GM18526 (cell line): ENCODE results near the gene CAB39.

Source experiments
- POLR2A ChIP-seq: IDR thresholded peaks from 3 replicates; pipeline ENCODE4 v1.6.1; 2011; ENCODE audit not compliant: insufficient read length; ENCODE audit errors: extremely low read depth

CAB39 gene

DNA sequence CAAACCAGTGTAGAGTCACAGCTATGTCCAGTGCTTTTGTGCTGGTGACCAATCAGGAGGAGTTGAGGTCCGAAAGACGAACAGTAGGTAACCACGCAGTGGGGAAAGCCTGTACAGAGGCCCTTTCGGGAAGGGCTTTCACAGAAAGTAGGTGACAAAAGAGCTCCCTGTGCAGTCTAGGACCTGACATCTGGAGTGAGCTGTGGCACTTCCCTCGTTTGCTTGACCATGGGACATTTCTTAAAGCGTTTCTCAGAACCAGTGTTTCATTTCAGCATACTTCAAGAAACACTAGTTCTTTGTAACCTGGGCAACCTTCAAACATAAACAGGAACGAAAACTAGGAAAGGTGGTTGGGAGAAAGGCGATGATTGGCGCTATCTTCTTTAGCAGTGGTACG, 96.4 kb downstream of the CAB39 start:
- TF ChIP-seq POLR2A, result no peak

DNA sequence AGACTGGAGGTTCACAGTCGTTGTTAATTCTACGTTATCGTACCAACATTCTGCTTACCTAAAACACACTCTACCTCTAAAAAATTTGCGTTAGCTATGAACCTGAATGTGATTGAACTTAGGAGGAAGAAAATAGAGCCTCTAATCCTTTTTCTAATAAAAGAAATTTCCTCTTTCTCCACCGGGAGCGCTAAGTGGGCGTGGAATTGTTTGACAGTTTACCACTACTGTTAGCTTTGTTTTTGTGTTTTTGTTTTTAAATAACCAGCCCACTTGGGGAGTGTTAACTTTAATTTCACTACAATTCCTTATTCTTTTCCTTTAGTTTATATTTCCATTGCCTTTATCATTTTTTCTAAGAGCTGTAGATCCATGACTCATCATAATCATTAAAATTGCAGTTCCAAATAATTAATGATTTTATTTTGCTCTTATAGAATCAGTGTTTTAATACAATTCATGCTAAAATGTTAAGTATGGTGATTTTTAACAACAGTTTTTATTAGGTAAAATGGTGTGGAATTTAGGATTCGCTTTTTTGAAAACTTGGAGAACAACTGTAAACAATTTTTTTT, 97.1 kb downstream of the CAB39 start:
- no peak for TF ChIP-seq POLR2A

DNA sequence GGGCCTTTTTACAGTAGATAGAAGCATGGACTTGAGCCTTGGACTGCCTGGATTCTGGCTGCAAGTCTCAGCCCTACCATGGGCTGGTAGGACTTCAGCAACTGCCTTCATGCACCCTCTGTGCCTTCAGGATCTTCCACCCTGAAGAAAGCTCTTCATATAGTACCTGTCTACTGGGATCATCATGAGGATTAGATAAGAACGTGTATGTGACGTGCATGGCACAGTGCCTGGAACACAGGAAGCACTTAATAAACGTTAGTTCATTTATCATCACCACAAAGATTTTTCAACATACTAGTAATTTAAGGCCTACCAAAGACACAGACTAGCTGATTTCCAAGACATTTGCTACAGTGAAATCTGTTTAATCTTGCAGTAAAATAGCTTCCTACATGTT, 98.9 kb downstream of the CAB39 start:
- TF ChIP-seq POLR2A, result no peak

DNA sequence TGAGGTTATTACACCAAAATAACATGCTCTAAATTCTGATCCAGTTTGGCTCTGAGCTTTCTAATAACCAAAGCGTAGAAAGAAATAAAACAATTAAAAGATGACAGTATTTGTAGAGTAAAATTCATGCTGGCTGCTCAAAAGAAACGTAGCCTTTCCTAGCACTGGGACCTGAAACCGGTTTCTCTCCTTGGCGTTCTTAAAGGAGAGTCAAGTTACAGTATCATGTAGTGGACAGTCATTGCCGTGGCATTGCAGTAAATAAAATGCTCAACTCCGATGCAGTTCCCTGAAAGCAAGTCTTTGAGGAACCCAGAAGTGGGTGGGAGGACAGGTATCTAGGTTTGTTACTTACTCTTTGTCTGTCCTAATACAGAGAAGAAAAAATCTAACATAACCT, 99.4 kb downstream of the CAB39 start:
- TF ChIP-seq POLR2A, result no peak

DNA sequence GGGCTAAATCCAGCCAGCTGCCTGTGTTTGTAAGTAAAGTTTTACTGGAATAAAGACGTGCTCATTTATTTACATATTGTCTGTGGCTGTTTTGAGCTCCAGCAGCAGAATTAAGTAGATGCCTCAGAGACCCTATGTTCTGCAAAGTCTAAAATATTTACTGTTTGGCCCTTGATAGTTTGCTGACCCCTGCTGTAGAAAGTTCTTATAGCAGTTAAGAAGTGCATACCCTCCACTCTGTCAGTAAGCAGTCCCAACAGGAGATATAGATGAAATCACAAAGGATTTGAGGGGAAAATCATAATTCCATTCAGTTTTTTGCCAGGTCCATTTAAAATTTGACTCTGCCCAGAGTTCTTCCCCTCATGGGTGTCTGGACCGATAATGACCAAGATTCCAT, 102.0 kb downstream of the CAB39 start:
- TF ChIP-seq POLR2A, result no peak

DNA sequence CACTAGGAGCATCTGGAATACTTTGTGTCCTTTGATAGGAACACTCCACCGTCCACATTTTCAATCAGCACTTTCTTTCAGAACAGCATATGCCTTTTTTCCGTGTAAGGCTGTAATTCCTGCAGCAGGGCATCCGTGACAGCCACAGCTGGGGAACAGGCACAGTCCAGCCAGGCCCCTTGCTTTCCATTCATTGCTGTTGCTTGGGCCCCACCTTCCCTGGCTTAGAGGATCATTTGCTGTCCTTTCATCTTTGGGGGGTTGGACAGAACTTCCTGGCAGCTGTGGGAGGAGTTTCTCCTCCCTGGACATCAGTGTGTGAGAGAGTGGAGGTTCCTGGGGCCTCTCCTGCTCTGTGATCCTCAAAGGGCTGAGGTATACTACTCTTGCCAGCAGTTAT, 102.4 kb downstream of the CAB39 start:
- no peak for TF ChIP-seq POLR2A

DNA sequence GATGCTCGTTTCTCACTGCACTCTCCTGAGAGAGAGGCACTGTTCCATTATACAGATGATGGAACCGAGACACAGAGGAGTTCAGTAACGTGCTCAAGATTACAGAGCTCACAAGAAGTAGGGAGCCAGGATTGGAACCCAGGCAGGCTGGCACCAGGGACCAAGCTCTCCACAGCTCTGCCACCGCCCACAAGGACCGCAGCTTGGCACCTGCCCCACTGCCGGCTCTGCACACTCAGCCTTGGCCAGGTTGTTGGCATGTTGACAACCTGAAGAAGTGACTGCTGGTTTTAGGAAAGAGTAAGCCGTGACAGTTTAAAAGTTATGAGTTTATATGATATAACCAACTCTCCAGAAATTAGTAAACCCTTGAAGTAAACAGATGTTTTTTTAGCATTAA, 104.1 kb downstream of the CAB39 start:
- no peak for TF ChIP-seq POLR2A

DNA sequence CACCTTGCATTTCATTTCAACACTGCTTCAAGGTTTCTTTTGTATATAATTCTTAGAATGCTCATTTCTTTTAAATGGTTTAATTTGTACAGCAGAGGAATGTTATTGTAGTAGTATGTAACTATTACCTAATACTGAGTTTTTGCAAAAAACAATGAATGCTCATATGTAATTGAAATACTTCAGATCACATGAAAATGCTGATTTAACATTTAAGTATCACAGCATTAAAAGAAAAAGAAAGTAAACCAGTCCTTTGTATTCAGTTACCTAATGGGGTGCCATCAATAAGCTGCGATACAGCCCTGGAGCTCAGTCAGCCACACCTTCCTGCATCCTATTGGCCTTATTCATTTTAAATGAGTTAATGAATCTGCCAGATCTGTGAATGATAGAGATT, 106.8 kb downstream of the CAB39 start:
- TF ChIP-seq POLR2A, result no peak

DNA sequence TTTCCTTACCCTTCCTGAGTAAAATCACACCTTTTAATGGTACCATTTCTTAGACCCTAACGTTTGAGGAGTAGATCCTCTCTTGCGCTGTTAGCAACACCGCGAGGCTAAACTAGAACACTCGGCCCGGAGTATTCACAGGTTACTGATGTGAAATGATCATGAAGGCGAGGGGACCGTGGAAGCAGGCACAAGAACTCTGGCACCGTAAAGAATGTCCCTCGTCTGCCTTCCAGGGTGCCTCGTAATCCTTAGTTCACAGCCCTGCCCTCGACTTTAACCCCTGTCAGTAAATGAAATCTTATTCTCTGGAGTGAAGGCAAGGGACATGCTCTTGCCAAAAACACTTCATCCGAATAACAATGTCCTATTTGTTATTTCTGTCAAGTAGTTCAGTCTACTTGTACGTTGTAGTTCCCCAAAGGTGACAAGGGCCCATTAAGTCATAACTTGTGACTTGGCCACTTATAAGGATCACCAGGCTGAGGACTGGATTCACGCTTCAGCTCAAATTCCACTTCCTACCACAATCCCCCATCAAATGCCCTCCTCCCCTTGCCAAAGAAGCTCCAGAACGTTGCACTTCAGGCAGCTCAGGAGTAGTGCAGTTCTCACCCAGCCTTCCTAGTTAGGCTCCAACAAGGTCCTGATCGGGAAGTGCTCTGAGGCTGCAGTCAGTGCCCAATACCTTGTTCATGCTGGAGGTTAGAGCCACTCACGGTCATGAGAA, 108.8 kb downstream of the CAB39 start:
- TF ChIP-seq POLR2A, result no peak

DNA sequence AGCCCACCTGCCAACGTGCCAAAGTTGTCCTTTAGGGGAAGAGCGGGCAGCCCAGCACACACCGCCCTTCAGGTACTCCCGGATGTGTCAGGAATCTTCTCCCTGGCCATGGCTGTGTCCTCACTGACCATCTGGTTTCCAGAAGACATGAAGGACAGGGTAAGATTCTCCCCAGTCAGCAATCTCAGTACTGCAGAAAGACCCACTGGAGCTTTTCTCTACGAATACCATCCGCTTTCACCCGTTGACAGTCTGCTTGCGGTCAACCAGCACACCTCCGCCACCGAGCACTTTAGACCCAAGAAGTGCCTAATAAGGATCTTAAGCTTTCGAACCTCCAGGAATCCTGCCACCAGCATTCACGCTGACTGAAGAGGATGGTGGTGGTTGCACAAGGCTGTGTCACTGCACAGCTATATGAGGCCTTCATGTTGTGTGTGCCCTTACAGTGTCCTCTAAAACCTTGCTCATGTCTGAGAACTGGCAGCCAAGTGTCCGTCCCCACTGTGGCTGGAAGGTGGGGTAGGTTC, 109.4 kb downstream of the CAB39 start:
- no peak for TF ChIP-seq POLR2A

DNA sequence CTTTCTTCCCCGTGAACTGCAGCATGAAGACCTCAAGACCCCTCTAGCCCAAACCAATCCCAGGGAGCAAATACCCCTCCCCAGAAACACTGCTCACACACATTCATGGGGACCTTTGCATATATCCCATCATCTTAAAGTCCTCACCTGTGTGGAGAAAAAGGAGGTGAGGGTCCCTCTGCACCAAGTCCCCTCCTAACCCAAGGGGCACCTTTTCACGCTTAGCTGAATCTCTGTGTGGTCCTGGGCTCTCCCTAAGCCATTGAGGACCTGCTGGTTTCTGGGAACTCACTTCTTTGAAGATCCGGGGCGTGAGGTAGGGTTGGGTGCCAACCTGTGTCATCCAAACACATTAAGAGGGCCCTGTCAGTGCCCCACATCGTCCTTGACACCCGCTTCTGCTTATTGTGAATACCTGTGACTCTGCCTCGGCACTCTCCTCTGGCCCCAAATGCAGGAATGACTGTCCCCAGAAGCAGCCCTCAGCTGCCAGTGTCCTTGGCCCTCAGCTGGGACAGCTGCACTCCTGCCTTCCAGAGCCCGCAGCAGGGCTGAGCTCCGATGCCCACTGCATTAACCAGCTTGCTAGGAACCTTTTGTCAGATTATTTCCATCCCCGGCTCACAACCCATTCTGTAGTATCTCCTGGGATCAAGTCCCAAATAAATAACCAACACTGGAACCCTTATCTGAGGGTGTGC, 110.8 kb downstream of the CAB39 start:
- TF ChIP-seq POLR2A, result no peak

DNA sequence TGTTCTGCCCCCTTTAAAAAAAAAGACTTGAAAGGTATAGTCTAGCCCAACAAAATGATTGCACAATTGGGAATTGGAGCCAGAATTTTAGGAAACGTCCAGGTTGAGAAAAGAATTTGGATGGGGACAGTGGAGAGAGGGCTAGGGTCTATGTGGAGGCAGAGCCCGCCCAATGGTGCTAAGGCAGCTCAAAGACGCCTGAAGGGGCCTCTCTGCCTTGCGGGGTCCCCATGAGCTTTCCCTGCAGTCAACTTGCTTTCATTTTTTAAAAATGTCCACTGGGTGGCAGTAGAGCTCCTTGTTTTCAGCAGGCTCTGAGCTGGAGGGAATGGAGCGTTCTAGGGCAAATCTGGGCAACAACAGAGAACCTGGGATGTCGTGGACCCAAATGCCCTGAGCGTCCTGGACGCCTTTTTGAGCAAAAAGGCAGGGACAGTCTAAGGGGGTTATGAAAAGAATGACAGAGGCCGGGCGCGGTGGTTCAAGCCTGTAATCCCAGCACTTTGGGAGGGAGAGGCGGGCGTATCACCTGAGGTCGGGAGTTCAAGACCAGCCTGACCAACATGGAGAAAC, 111.8 kb downstream of the CAB39 start:
- no peak for TF ChIP-seq POLR2A

DNA sequence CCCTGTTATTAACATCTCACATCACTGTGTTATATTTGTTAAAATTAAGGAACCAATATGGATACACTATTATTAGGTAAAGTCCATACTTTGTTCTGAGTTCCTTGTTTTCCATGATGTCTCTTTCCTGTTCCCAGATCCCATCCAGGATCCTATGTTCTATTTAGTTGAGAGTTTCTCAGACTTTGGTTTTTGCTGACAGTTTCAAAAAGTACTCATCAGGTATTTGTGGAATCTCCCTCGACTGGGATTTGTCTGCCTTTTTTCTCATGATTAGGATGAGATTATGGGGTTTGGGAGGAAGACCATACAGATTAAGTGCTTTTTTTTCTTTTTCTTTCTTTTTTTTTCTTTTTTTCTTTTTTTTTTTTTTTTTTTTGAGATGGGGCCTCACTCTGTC, 112.7 kb downstream of the CAB39 start:
- no peak for TF ChIP-seq POLR2A

DNA sequence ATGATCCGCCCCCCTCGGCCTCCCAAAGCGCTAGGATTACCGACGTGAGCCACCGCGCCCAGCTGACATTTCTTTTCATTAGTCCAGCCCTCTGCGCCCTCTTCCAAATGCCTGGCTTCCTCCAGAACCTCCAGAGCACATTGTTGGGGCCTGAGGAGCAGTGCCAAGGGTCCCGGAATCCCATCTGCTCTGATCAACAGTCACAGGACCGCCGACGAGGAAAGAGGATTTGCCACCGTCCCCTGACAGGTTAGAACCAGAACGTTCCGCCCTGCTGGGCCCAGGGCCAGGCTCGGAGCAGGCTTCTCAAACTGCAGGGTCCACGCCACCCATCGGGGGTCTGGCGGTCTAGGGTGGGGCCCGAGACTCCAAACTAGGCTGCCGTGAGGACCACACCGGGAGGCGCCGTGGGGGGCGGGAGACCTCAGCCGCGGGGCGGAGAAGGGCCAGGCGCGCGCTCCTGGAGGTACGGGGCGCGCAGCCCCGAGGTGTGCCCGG, 115.2 kb downstream of the CAB39 start:
- TF ChIP-seq POLR2A, result no peak

DNA sequence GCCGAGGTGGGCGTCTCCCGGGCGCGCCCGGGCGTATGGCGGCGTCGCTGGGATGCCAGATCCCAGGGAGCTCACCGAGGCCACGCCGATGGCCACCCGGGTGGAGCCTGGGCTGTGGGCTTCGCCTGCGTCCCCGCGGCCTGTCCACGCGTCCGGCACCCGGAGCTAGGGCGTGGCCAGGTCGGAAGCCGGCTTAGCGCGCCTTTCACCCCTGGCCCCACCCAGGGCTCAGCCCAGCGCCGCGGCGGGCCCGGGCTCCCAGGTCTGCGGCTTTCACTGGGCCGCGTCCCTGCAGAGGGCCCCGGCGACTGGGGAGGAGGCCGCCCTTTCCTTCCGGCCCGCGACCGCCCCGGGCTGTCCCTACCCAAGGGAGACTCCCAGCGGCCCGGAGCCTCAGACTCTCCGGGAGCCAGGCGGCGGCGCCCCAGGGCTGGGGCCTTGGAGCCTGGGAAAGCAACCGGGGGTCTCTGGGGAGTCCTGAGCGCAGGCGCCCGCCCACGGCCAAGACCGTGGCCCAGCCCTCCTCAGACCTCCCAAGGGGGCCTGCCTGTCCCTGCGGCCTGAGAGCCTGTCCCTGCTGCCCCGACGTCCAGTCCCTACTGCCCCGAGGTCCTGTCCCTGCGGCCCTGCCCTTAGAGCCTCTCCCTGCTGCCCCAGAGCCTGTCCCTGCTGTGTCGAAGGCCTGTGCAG, 115.8 kb downstream of the CAB39 start:
- TF ChIP-seq POLR2A, result no peak
